Testis (tissue), 3 donors: ENCODE measurements around the gene LRRC4C. TPM values are rescaled to one million over a fixed set of nuclear protein-coding genes. Genes with fewer than 3 reads are reported as not detected.

Experiments used
- DNase-seq: peaks from one replicate; pipeline ENCODE4 v3.0.0-alpha.2; 2019
- H3K27ac ChIP-seq, 2 donors: fragments of 200-600 bp; sonication (generic); one replicate each; pipeline ENCODE4 v1.5.1; 2019
- H3K27me3 ChIP-seq: fragments of 200-600 bp; sonication (generic); one replicate; pipeline ENCODE4 v1.5.1; 2019
- H3K36me3 ChIP-seq: fragments of 200-600 bp; sonication (generic); one replicate; pipeline ENCODE4 v1.5.1; 2017; ENCODE audit warnings: low read depth; ENCODE audit errors: missing control alignments
- H3K4me1 ChIP-seq: fragments of 200-600 bp; sonication (generic); one replicate; pipeline ENCODE4 v1.5.1; 2019
- H3K4me3 ChIP-seq, 2 donors: fragments of 200-600 bp; sonication (generic); one replicate each; pipeline ENCODE4 v1.5.1; 2017 to 2019
- H3K9me3 ChIP-seq: fragments of 200-600 bp; sonication (generic); one replicate; pipeline ENCODE4 v1.5.1; 2017
- CTCF ChIP-seq, 3 experiments: fragments of 450-650 bp in 2 of 3; fragments of 200-600 bp in 1 of 3; sonication (generic) in 1 of 3; IDR thresholded peaks; one replicate each; pipeline ENCODE4 v1.5.1; 2016 to 2019; ENCODE audit warnings: antibody characterized with exemption in 3 of 3, mild to moderate bottlenecking in 2 of 3, moderate library complexity in 1 of 3
- POLR2A ChIP-seq: fragments of 450-650 bp; IDR thresholded peaks from one replicate; pipeline ENCODE4 v1.6.1; 2017; ENCODE audit warnings: antibody characterized with exemption, mild to moderate bottlenecking, moderate library complexity
- WGBS, 2 donors: methylation state at CpG; one replicate each; pipeline ENCODE4 v1.1.5; 2018; 5-methylcytosine and 5-hydroxymethylcytosine counted together
- intact Hi-C: fragments of 100-400 bp; cut with DNase I; formaldehyde crosslinking; loops from one replicate; pipeline ENCODE4 v1.15.1; 2023; ENCODE audit warnings: low total_unique reads
- polyA plus RNA-seq: library from polyadenylated mRNA; stranded (reverse); fragments of 350-450 nt; fragmentation: Illumina TruSeq; extraction: RNeasy Lipid Tissue Mini Kit (QIAGEN cat#74804); gene quantifications from one replicate; pipeline ENCODE4 v1.2.3, GENCODE V29; 2014; ENCODE audit warnings: low read depth, low replicate concordance; ENCODE audit not compliant: insufficient read depth
- total RNA-seq, 2 donors: library from RNA; depleted of rRNA; stranded (reverse); fragments of >200 nt; gene quantifications; one replicate each; pipeline ENCODE4 v1.2.3, GENCODE V29; 2016

LRRC4C gene
- total and polyA plus RNA-seq, 3 donors from 2014 or later, result 0.16 to 0.56 (median 0.45) TPM

GRCh38 chr11:41301023-41301422, 158.4 kb downstream of the LRRC4C start:
- TF ChIP-seq CTCF (IDR thresholded peaks at IDR 0.05), result no peak
- no peak for TF ChIP-seq POLR2A
- Histone ChIP-seq H3K4me3 (no peak overlapping the region), H3K9me3 (no peaks in the 10 kb centered on the region), H3K27ac (no peak overlapping the region), H3K36me3 (no peaks in the 10 kb centered on the region), H3K27me3 (no peaks in the 10 kb centered on the region), H3K4me1 (no peaks in the 10 kb centered on the region)
- WGBS, 2 donors, result 64 to 66% methylated on average over 4 of the region's 4 CpGs
- DNase-seq, result no peak
- intact Hi-C loops, result no loop called here

DNA sequence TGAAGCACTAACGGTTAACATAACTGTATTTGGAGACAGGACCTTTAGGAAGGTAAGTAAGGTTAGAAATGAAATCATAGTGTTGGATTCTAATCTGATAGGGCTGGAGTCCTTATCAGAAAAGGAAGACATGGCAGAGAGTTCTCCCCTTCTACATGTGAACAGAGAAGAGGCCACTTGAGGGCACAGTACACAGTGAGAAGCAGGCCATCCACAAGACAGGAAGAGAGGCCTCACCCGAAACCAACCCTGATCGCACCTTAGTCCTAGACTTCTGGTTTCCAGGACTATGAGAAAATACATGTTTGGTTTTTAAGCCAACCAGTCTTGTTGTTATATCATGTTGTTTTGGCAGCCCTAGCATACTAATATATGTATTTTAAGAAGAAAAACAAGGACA, 170.0 kb downstream of the LRRC4C start:
- no peak overlapping the region for H3K4me3 ChIP-seq
- no peak for DNase-seq
- H3K9me3 ChIP-seq, result no peaks in the 10 kb centered on the region
- TF ChIP-seq CTCF (IDR thresholded peaks at IDR 0.05), result no peak
- no peak for TF ChIP-seq POLR2A
- no peaks in the 10 kb centered on the region for H3K27me3 ChIP-seq
- WGBS, 2 donors, result 95 to 97% methylated on average over 3 of the region's 3 CpGs
- no peaks in the 10 kb centered on the region for H3K36me3 ChIP-seq
- intact Hi-C loops, result no loop called here
- no peaks in the 10 kb centered on the region for H3K4me1 ChIP-seq
- no peak overlapping the region for H3K27ac ChIP-seq

- H3K9me3 ChIP-seq, result no peaks in the 10 kb centered on the region
- DNase-seq, result no peak
- intact Hi-C loops, result no loop called here
- TF ChIP-seq CTCF (IDR thresholded peaks at IDR 0.05), result no peak
- TF ChIP-seq POLR2A, result no peak
- no peaks in the 10 kb centered on the region for H3K36me3 ChIP-seq
- H3K4me1 ChIP-seq, result no peaks in the 10 kb centered on the region
- H3K27me3 ChIP-seq, result no peaks in the 10 kb centered on the region
- no peak overlapping the region for H3K4me3 ChIP-seq
- no peak overlapping the region for H3K27ac ChIP-seq
These were observed 172.7 kb downstream of the LRRC4C start for GRCh38 chr11:41286751-41287150.

DNA sequence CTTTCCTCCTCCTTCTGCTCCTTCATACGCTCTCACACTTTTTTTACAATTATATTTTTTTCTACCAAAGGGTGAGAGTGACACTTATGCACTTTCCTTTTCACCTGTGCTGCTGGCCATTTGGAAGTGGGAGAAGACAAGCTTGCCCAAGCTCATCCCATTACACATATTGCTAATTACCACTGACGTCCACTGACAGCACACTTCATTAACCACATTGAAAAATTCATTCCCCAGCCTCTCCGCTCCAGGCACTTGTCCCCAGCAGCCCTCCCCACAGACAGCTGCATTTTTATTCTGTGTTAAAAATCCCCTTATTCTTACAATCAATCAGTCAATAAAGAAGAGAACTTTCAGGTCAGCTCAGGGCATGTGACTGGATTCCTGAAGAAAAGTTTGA, 175.1 kb downstream of the LRRC4C start:
- Histone ChIP-seq H3K36me3 (no peaks in the 10 kb centered on the region), H3K27me3 (no peaks in the 10 kb centered on the region), H3K4me1 (no peaks in the 10 kb centered on the region), H3K4me3 (no peak overlapping the region), H3K27ac (no peak overlapping the region), H3K9me3 (no peaks in the 10 kb centered on the region)
- TF ChIP-seq POLR2A, result no peak
- TF ChIP-seq CTCF (IDR thresholded peaks at IDR 0.05), result no peak
- intact Hi-C loops, result no loop called here
- WGBS, 2 donors, result 84 to 92% methylated on average over 3 of the region's 3 CpGs
- DNase-seq, result no peak

DNA sequence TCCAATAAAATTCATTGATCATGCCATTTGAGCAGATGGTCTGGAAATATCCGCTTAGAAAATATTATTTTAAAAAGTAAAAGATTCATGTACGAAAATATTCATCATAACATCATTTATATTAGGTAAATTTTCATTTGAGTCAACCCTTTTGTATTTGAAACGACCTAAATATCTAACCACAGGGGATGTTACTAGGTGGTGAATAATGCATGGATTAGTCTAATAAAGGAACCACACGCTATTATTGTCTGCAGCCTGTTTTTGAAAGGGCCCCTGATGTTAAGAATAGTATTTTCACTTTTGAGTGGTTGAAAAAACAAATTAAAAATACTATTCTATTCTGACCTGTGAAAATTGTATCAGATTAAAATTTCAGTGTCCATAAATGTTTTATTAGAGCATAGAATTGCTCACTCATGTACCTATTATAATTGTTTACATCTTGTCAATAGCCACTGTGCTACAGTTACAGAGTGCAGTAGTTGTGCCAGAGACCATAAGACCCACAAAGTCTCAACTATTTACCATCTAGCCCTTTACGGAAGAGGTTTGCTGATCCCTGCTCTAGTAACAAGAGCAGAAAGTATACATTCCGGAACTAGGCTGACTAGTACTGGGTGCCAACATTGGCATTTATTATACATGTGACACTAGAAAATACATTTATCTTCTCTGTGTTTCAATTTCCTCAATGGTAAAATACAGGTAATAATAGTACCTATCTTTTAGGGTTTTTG, 176.1 kb downstream of the LRRC4C start:
- 86 to 87% methylated on average over 6 of the region's 6 CpGs for WGBS, 2 donors
- Histone ChIP-seq H3K9me3 (no peaks in the 10 kb centered on the region), H3K27me3 (no peaks in the 10 kb centered on the region), H3K4me3 (no peak overlapping the region), H3K27ac (no peak overlapping the region), H3K4me1 (no peaks in the 10 kb centered on the region), H3K36me3 (no peaks in the 10 kb centered on the region)
- TF ChIP-seq CTCF (IDR thresholded peaks at IDR 0.05) (no peak), POLR2A (no peak)
- intact Hi-C loops, result no loop called here
- DNase-seq, result no peak
